ENCODE results near the gene ASB6.

The ASB6 gene

DNA sequence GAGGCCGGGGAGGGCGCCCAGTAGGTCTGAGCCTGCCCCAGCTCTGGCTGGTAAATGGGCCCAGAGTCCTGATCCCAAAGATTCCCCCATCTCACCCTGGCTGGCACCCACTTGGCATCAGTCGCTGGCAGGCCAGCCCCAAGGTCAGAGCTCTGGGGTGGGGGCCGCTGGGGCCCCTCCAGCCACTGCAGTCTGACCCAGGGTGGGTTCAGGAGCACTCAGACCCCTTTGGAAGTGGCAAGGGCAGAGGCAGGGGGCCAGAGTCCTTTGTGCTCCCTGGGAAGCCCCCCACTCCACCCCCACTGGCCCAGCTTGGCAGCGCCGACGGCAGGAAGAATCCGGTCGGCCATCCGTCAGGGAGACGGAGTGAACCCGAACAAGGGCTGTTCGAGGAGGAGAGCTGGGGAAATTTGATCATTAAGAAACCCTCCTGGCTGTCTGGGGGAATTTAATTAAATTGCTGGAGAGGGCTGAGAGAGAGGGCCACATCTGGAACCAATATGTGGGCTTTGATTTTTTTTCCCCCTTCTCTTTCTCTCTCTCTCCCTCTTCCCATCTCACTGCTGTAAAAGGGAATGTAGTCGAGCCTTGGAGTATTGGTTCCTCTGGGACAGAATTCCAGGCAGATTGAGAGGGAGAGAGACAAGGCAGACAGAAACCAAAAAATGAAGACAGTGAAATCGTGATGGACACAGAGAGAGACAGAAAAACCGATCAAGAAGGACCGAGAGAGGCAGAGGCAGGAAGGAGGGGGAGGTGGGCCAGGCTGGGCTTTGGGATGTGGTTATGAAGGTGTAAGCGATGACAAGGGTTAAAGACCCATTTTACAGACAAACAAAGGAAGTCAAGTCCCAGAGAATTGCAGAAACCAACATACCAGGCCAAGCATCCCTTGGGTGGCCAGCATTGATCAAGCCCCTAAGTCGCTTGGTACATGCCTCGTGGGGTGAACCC is 8.1 kb upstream of the ASB6 start:
- no peak overlapping the region for H3K27ac ChIP-seq
- TF ChIP-seq ZFX (IDR thresholded peaks at IDR 0.05; ENCODE audit: borderline replicate concordance), result no peak
- TF ChIP-seq, protein P1, sequence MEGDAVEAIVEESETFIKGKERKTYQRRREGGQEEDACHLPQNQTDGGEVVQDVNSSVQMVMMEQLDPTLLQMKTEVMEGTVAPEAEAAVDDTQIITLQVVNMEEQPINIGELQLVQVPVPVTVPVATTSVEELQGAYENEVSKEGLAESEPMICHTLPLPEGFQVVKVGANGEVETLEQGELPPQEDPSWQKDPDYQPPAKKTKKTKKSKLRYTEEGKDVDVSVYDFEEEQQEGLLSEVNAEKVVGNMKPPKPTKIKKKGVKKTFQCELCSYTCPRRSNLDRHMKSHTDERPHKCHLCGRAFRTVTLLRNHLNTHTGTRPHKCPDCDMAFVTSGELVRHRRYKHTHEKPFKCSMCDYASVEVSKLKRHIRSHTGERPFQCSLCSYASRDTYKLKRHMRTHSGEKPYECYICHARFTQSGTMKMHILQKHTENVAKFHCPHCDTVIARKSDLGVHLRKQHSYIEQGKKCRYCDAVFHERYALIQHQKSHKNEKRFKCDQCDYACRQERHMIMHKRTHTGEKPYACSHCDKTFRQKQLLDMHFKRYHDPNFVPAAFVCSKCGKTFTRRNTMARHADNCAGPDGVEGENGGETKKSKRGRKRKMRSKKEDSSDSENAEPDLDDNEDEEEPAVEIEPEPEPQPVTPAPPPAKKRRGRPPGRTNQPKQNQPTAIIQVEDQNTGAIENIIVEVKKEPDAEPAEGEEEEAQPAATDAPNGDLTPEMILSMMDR (IDR thresholded peaks at IDR 0.05), result no peak

DNA sequence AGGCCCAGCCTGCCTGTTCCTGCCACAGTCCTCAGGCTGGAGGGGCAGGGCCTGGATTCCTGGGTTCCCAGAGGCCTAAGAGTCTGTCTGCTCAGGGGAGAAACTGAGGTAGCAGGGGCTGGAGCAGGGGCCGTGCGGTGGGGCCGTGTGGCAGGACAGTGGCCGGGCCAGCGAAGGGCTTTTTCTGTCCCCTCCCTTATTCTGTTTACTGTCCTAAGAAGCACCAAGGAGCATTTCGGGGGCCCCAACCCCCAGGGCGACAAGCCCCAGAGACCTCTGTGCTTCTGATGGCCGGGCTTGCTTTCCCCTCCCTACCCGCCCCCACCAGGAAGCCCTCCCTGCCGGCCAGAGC is 6.8 kb upstream of the ASB6 start:
- no peak overlapping the region for H3K27ac ChIP-seq
- TF ChIP-seq, protein P1 (IDR thresholded peaks at IDR 0.05), result no peak
- no peak for TF ChIP-seq ZFX (IDR thresholded peaks at IDR 0.05; ENCODE audit: borderline replicate concordance)

- TF ChIP-seq ZFX (IDR thresholded peaks at IDR 0.05; ENCODE audit: borderline replicate concordance), result no peak
- TF ChIP-seq, protein P1 (IDR thresholded peaks at IDR 0.05), result no peak
- H3K27ac ChIP-seq, result no peak overlapping the region
Measured at GRCh38 chr9:129648092-129648763, 6.3 kb upstream of the ASB6 start.

DNA sequence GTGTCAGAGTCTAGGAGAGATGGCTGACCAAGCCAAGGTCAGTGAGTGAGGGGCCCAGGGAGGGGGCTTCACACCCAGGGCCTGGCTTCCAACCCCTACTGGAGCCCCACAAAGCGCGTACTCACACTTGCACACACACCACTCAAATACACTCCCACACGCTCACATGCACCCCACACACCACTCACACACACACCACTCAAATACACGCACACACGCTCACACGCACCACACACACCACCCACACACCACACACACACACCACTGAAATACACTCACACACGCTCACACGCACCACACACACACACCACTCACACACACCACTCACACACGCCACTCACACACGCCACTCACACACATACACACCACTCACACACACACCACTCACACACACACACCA is 5.7 kb upstream of the ASB6 start:
- no peak for TF ChIP-seq ZFX (IDR thresholded peaks at IDR 0.05; ENCODE audit: borderline replicate concordance)
- TF ChIP-seq, protein P1 (IDR thresholded peaks at IDR 0.05), result no peak
- no peak overlapping the region for H3K27ac ChIP-seq

DNA sequence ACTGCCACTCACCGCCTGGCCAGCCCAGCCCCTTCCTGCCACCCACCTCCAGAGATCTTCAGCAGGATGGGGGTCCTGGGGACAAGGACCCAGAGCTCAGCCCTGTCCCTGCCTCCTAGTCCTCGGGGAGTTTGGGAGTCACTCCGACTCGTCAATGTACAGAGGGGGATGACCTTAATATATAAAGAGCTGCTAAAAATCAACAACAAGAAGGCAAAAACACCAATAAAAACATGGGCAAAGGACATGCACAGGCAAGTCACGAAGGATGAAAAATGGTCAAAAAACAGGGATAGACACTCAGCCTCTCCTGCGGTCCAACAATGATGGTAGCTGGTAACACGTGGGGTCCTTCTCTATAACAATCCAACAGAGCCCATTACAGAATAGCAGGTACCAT is 4.7 kb upstream of the ASB6 start:
- TF ChIP-seq ZFX (IDR thresholded peaks at IDR 0.05; ENCODE audit: borderline replicate concordance), result no peak
- TF ChIP-seq, protein P1 (IDR thresholded peaks at IDR 0.05), result no peak
- no peak overlapping the region for H3K27ac ChIP-seq

GRCh38 chr9:129646252-129646651 is 4.3 kb upstream of the ASB6 start:
- TF ChIP-seq, protein P1 (IDR thresholded peaks at IDR 0.05), result no peak
- no peak for TF ChIP-seq ZFX (IDR thresholded peaks at IDR 0.05; ENCODE audit: borderline replicate concordance)

DNA sequence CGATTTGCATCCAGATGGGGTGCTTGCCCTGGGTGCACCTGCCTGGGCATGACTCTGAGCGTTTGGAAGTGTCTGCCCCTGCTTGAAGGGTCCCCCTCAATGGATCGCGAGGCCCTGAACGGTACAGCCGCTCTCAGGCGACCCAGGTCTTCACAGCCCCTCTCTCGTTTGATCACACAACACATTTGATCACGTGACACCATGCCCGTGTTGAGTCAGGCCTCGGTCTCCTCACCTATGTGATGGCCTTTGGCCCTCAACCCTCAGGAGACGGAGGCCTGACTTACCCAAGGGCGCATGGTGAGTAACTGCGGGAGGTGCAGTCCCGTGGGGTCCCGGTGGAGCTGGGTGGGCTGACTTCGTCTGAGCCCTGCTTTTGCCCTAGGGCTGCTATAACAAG is 3.0 kb upstream of the ASB6 start:
- H3K27ac ChIP-seq, result no peak overlapping the region
- TF ChIP-seq ZFX (IDR thresholded peaks at IDR 0.05; ENCODE audit: borderline replicate concordance), result no peak
- TF ChIP-seq, protein P1 (IDR thresholded peaks at IDR 0.05), result no peak

More at GRCh38 chr9:129646252-129646651, 4.3 kb upstream of the ASB6 start:
- no peak overlapping the region for H3K27ac ChIP-seq

Data from 22Rv1 (cell line).